GM19099 (cell line): ENCODE results near the gene STK32B.

Source experiments
- POLR2A ChIP-seq: IDR thresholded peaks from 3 replicates; pipeline ENCODE4 v1.6.1; 2011; ENCODE audit warnings: low read depth; ENCODE audit not compliant: insufficient read length; ENCODE audit errors: extremely low read depth

STK32B gene

GRCh38 chr4:5547651-5548249 is 496.5 kb downstream of the STK32B start:
- TF ChIP-seq POLR2A = no peak
